Measurements from ENCODE around the gene DOCK10. TPM values are rescaled to one million over a fixed set of nuclear protein-coding genes. Genes with fewer than 3 reads are reported as not detected.

DOCK10 gene
- total RNA-seq, 4 donors from 2014 or later: 8.3 to 47.4 (median 18.3) TPM

- no peak for TF ChIP-seq CTCF (IDR thresholded peaks at IDR 0.05; ENCODE audit: low read depth)
Observed at GRCh38 chr2:225022188-225022587, 20.1 kb downstream of the DOCK10 start.

- no peak for TF ChIP-seq CTCF (IDR thresholded peaks at IDR 0.05; ENCODE audit: low read depth)
Observed at GRCh38 chr2:225020168-225020849, 22.0 kb downstream of the DOCK10 start.

- TF ChIP-seq CTCF (IDR thresholded peaks at IDR 0.05; ENCODE audit: low read depth): no peak
Observed at GRCh38 chr2:225019105-225019504, 23.2 kb downstream of the DOCK10 start.

- no peak for TF ChIP-seq CTCF (IDR thresholded peaks at IDR 0.05; ENCODE audit: low read depth)
Observed at GRCh38 chr2:225017713-225018112, 24.6 kb downstream of the DOCK10 start.

- no peak for TF ChIP-seq CTCF (IDR thresholded peaks at IDR 0.05; ENCODE audit: low read depth)
Observed at GRCh38 chr2:225017098-225017685, 25.1 kb downstream of the DOCK10 start.

- no peak for TF ChIP-seq CTCF (IDR thresholded peaks at IDR 0.05; ENCODE audit: low read depth)
Observed at GRCh38 chr2:225013425-225014365, 28.6 kb downstream of the DOCK10 start.

GRCh38 chr2:225011585-225011984, 30.7 kb downstream of the DOCK10 start:
- TF ChIP-seq CTCF (IDR thresholded peaks at IDR 0.05; ENCODE audit: low read depth): no peak
